HCT116 (cell line): ENCODE results near the gene LRRC4B. TPM values are rescaled to one million over a fixed set of nuclear protein-coding genes. Genes with fewer than 3 reads are reported as not detected.

ENCODE experiments used
- ATAC-seq: fragments of 200-7000 bp; cut with Tn5 transposase; 2 replicates; pipeline ENCODE4 v1.9.1; 2020; ENCODE audit warnings: mild to moderate bottlenecking, moderate library complexity
- BruUV-seq: library from RNA; stranded (reverse); fragments of 400-500 nt; replicated peaks from 2 replicates; lab custom pipeline; 2021; lab: Mats Ljungman, UMichigan
- CTCF ChIA-PET: fragments of 300-600 bp; sonication (Branson Sonifier 250); formaldehyde crosslinking; loops from one replicate; lab custom pipeline; 2021; ENCODE audit warnings: antibody characterized with exemption; lab: Charles Lee
- POLR2A ChIA-PET: fragments of 300-600, 350-600 bp; sonication (Branson Sonifier 250); formaldehyde crosslinking; loops from one replicate; lab custom pipeline; 2021; ENCODE audit warnings: antibody characterized with exemption; lab: Charles Lee
- RAD21 ChIA-PET, 2 experiments: fragments of 300-600 bp; sonication (Branson Sonifier 250); formaldehyde crosslinking; loops; one replicate each; lab custom pipeline; 2023; ENCODE audit warnings: low total read pairs in 2 of 2; ENCODE audit not compliant: uncharacterized antibody in 2 of 2, unreplicated experiment in 2 of 2, low non-redundant PET in 1 of 2; lab: Charles Lee
- DNase-seq: peaks from one replicate; pipeline ENCODE4 v3.0.0-alpha.2; 2010; ENCODE audit warnings: low read depth, low spot score
- H2AFZ ChIP-seq: fragments of 200-600 bp; shearing (Covaris generic), sonication (generic); 2 replicates; pipeline ENCODE4 v1.6.1; 2017; ENCODE audit warnings: low read depth, mixed run types, mixed read lengths, antibody characterized with exemption, low read length; ENCODE audit not compliant: poor library complexity, severe bottlenecking
- H3K27ac ChIP-seq: 2 replicates; pipeline ENCODE4 v1.5.1; 2012; ENCODE audit warnings: low read depth, low read length
- H3K27me3 ChIP-seq: fragments of 200-600 bp; sonication (generic); 2 replicates; pipeline ENCODE4 v1.6.1; 2016; ENCODE audit warnings: mixed run types, low read length, mixed read lengths; ENCODE audit not compliant: insufficient read depth
- H3K36me3 ChIP-seq, 2 experiments: fragments of 200-500 bp in 1 of 2; fragments of 200-600 bp in 1 of 2; sonication (Bioruptor generic) in 1 of 2; sonication (generic) in 1 of 2; 2 replicates each; pipeline versions ENCODE4 v1.5.1 to v1.6.1; 2014 to 2016; ENCODE audit warnings: low read length in 2 of 2, inconsistent platforms in 1 of 2, mixed read lengths in 1 of 2, mixed run types in 1 of 2; ENCODE audit not compliant: insufficient read depth in 2 of 2, control insufficient read depth in 1 of 2
- H3K4me1 ChIP-seq, 2 experiments: fragments of 200-600 bp in 1 of 2; sonication (generic) in 1 of 2; 2 replicates each; pipeline versions ENCODE4 v1.5.1 to v1.6.1; 2012 to 2017; ENCODE audit warnings: low read length in 2 of 2, inconsistent platforms in 1 of 2, mild to moderate bottlenecking in 1 of 2, mixed read lengths in 1 of 2, mixed run types in 1 of 2, moderate library complexity in 1 of 2; ENCODE audit not compliant: insufficient read depth in 2 of 2, control insufficient read depth in 1 of 2
- H3K4me2 ChIP-seq: fragments of 200-600 bp; sonication (generic); 2 replicates; pipeline ENCODE4 v1.6.1; 2017; ENCODE audit warnings: mixed run types, low read length, mixed read lengths
- H3K4me3 ChIP-seq, 2 experiments: fragments of 200-600 bp in 1 of 2; sonication (generic) in 1 of 2; replicated peaks in 1 of 2; 2 replicates each; pipeline ENCODE4 v1.5.1; 2011 to 2016; ENCODE audit warnings: low read length in 2 of 2, control low read depth in 1 of 2, low read depth in 1 of 2, mild to moderate bottlenecking in 1 of 2, mixed read lengths in 1 of 2, mixed run types in 1 of 2
- H3K79me2 ChIP-seq: fragments of 200-600 bp; sonication (generic); 2 replicates; pipeline ENCODE4 v1.6.1; 2017; ENCODE audit warnings: mild to moderate bottlenecking, mixed run types, low read length, moderate library complexity, mixed read lengths; ENCODE audit not compliant: insufficient read depth
- H3K9ac ChIP-seq: fragments of 200-600 bp; sonication (generic); 2 replicates; pipeline ENCODE4 v1.6.1; 2016; ENCODE audit warnings: low read length, mixed read lengths
- H3K9me2 ChIP-seq: fragments of 200-600 bp; sonication (generic), shearing (Covaris generic); 2 replicates; pipeline ENCODE4 v1.6.1; 2017; ENCODE audit warnings: mixed run types, mild to moderate bottlenecking, moderate library complexity; ENCODE audit not compliant: insufficient read depth
- H3K9me3 ChIP-seq, 2 experiments: fragments of 200-500 bp in 1 of 2; fragments of 200-600 bp in 1 of 2; sonication (Bioruptor generic) in 1 of 2; sonication (generic) in 1 of 2; 2 replicates each; pipeline ENCODE4 v1.6.1; 2014 to 2017; ENCODE audit warnings: low read length in 2 of 2, mixed read lengths in 2 of 2, inconsistent platforms in 1 of 2, low read depth in 1 of 2, mild to moderate bottlenecking in 1 of 2, mixed run types in 1 of 2, moderate library complexity in 1 of 2; ENCODE audit not compliant: control insufficient read depth in 1 of 2, insufficient read depth in 1 of 2
- H4K20me1 ChIP-seq: fragments of 200-600 bp; sonication (generic), shearing (Covaris generic); 2 replicates; pipeline ENCODE4 v1.6.1; 2017; ENCODE audit warnings: mixed run types, mild to moderate bottlenecking, moderate library complexity; ENCODE audit not compliant: insufficient read depth
- ATF3 ChIP-seq: IDR thresholded peaks from 2 replicates; pipeline ENCODE4 v1.6.1; 2012
- CBX3 ChIP-seq: IDR thresholded peaks from 2 replicates; pipeline ENCODE4 v1.6.1; 2012; ENCODE audit warnings: low read depth
- CEBPB ChIP-seq: IDR thresholded peaks from 2 replicates; pipeline ENCODE4 v1.6.1; 2012; ENCODE audit warnings: low read depth
- EGR1 ChIP-seq: IDR thresholded peaks from 2 replicates; pipeline ENCODE4 v1.6.1; 2012; ENCODE audit warnings: low read depth
- ELF1 ChIP-seq: IDR thresholded peaks from 2 replicates; pipeline ENCODE4 v1.6.1; 2012; ENCODE audit warnings: low read depth, borderline replicate concordance
- EZH2phosphoT487 ChIP-seq: fragments of 200-600 bp; IDR thresholded peaks from 2 replicates; pipeline ENCODE4 v1.6.1; 2018; ENCODE audit warnings: antibody characterized with exemption, borderline replicate concordance
- POLR2AphosphoS5 ChIP-seq: IDR thresholded peaks from 2 replicates; pipeline ENCODE4 v1.6.1; 2011; ENCODE audit warnings: mild to moderate bottlenecking, low read depth, low read length, moderate library complexity
- RAD21 ChIP-seq: IDR thresholded peaks from 2 replicates; pipeline ENCODE4 v1.6.1; 2012; ENCODE audit warnings: low read depth, mild to moderate bottlenecking
- SRF ChIP-seq: IDR thresholded peaks from 2 replicates; pipeline ENCODE4 v1.6.1; 2012; ENCODE audit warnings: low read depth
- TCF7L2 ChIP-seq: IDR thresholded peaks from 2 replicates; pipeline ENCODE4 v1.7.0; 2011; ENCODE audit warnings: borderline replicate concordance, inconsistent platforms; ENCODE audit not compliant: insufficient read depth, insufficient read length; ENCODE audit errors: extremely low read depth
- YY1 ChIP-seq: IDR thresholded peaks from 2 replicates; pipeline ENCODE4 v1.6.1; 2011; ENCODE audit warnings: low read length, low read depth, moderate library complexity, mild to moderate bottlenecking; ENCODE audit not compliant: insufficient replicate concordance; ENCODE audit errors: extremely low read depth
- ZBTB33 ChIP-seq: IDR thresholded peaks from 2 replicates; pipeline ENCODE4 v1.6.1; 2011; ENCODE audit warnings: mild to moderate bottlenecking, low read length, moderate library complexity; ENCODE audit not compliant: insufficient replicate concordance; ENCODE audit errors: extremely low read depth
- ZNF274 ChIP-seq: fragments of 200-500 bp; sonication (Bioruptor generic); IDR thresholded peaks from 2 replicates; pipeline ENCODE4 v1.6.1; 2014; ENCODE audit warnings: mild to moderate bottlenecking, low read depth, low read length, inconsistent platforms
- intact Hi-C: fragments of 100-400 bp; cut with micrococcal nuclease; formaldehyde crosslinking; loops from 2 replicates; pipeline ENCODE4 v1.10.0; 2022
- total RNA-seq: library from RNA; stranded (reverse); gene quantifications from one replicate; pipeline ENCODE4 v1.2.1, GENCODE V29; 2021; ENCODE audit not compliant: unreplicated experiment

Gene LRRC4B
- total RNA-seq, 1 experiment from 2014 or later, result 0.89 TPM

GRCh38 chr19:50573741-50574461 is 5.7 kb upstream of the LRRC4B start:
- no peak overlapping the region for H3K4me3 ChIP-seq
- no peaks in the 10 kb centered on the region for H3K9me3 ChIP-seq
- H3K9me2 ChIP-seq, result no peaks in the 10 kb centered on the region
- POLR2A ChIA-PET, result no interaction called here
- H3K4me2 ChIP-seq, result no peak overlapping the region
- RAD21 ChIA-PET, result no interaction called here
- H3K27me3 ChIP-seq, result no peaks in the 10 kb centered on the region
- no peak overlapping the region for H3K9ac ChIP-seq
- H3K4me1 ChIP-seq, result no peaks in the 10 kb centered on the region
- ATAC-seq, result no peak
- H4K20me1 ChIP-seq, result no peaks in the 10 kb centered on the region
- TF ChIP-seq ZNF274, result no peak
- no TSS peak for BruUV-seq
- no peak overlapping the region for H2AFZ ChIP-seq
- no peak for DNase-seq
- no peaks in the 10 kb centered on the region for H3K79me2 ChIP-seq
- no peaks in the 10 kb centered on the region for H3K36me3 ChIP-seq
- CTCF ChIA-PET, result interaction anchor here (3.5 kb wide), 1 partner anchor 18 kb away, joined by 14 read pairs; no protein-coding TSS in a partner anchor
- intact Hi-C loops, result no loop called here
- H3K27ac ChIP-seq, result no peak overlapping the region

GRCh38 chr19:50570997-50571396 is 2.8 kb upstream of the LRRC4B start:
- no peak overlapping the region for H3K4me3 ChIP-seq
- no peaks in the 10 kb centered on the region for H3K9me2 ChIP-seq
- BruUV-seq, result no TSS peak
- DNase-seq, result no peak
- H3K9me3 ChIP-seq, result no peaks in the 10 kb centered on the region
- no peaks in the 10 kb centered on the region for H4K20me1 ChIP-seq
- no peaks in the 10 kb centered on the region for H3K4me1 ChIP-seq
- H3K79me2 ChIP-seq, result no peaks in the 10 kb centered on the region
- no peak overlapping the region for H3K27ac ChIP-seq
- no peak overlapping the region for H2AFZ ChIP-seq
- CTCF ChIA-PET, result no interaction called here
- H3K9ac ChIP-seq, result no peak overlapping the region
- POLR2A ChIA-PET, result no interaction called here
- intact Hi-C loops, result no loop called here
- no peak for ATAC-seq
- no peak overlapping the region for H3K4me2 ChIP-seq
- H3K36me3 ChIP-seq, result no peaks in the 10 kb centered on the region
- TF ChIP-seq TCF7L2 (no peak), EZH2phosphoT487 (no peak), ATF3 (no peak), CBX3 (no peak), ELF1 (no peak), CEBPB (no peak), EGR1 (no peak), YY1 (no peak), RAD21 (no peak), POLR2AphosphoS5 (no peak), SRF (no peak), ZBTB33 (no peak)
- TF ChIP-seq, all 23 proteins: peak for 0
- H3K27me3 ChIP-seq, result no peaks in the 10 kb centered on the region
- RAD21 ChIA-PET, result no interaction called here
